ENCODE results near the gene ARHGAP6. TPM values are rescaled to one million over a fixed set of nuclear protein-coding genes. Genes with fewer than 3 reads are reported as not detected.

ARHGAP6 gene
- total and polyA plus RNA-seq, 9 of the 15 experiments (the other 6 are each of a cell fraction or from before 2014, with no cell fraction given): 12.5 to 63.6 (median 41.8) TPM

DNA sequence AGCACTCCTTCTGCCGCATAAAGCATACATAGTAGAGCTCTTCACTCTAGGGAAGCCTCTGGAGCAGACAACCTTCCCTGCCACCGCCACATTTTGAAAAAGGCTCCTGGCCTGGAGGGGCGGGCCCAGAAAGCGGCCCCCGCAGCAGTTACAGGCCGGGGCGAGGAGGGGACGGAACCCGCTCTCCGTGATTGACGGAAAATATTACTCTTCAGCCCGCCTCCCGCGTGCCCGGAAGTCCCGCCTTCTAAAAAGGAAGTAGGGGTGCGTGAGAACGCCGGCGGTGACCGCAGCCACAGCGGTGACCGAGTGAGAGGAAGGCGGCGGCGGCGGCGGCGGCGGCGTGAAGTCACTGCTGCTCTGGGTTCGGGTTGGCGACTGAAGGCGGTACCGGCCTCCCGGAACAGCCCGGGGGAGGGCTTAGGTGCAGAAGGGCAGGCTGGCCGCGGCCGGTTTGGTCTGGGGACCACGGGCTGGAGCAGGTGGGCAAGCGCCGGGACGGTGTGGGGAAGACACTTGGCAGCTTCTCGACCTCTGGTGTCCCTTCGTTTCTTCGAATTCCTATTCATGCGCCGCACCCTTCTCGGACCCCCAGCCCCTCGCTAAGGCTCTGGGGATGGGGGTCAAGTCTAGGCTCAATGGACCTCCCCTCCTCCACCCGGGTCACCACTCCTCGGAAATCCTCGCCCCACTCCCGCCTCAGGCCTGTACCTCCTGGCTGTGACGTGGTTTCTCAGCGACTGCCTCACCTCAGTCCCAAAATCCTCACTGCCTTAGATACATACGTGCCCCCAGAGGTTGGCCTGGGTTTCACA is 554.5 kb downstream of the ARHGAP6 start, which contains the start of gene HCCS (continued):
- TF ChIP-seq, protein P1, sequence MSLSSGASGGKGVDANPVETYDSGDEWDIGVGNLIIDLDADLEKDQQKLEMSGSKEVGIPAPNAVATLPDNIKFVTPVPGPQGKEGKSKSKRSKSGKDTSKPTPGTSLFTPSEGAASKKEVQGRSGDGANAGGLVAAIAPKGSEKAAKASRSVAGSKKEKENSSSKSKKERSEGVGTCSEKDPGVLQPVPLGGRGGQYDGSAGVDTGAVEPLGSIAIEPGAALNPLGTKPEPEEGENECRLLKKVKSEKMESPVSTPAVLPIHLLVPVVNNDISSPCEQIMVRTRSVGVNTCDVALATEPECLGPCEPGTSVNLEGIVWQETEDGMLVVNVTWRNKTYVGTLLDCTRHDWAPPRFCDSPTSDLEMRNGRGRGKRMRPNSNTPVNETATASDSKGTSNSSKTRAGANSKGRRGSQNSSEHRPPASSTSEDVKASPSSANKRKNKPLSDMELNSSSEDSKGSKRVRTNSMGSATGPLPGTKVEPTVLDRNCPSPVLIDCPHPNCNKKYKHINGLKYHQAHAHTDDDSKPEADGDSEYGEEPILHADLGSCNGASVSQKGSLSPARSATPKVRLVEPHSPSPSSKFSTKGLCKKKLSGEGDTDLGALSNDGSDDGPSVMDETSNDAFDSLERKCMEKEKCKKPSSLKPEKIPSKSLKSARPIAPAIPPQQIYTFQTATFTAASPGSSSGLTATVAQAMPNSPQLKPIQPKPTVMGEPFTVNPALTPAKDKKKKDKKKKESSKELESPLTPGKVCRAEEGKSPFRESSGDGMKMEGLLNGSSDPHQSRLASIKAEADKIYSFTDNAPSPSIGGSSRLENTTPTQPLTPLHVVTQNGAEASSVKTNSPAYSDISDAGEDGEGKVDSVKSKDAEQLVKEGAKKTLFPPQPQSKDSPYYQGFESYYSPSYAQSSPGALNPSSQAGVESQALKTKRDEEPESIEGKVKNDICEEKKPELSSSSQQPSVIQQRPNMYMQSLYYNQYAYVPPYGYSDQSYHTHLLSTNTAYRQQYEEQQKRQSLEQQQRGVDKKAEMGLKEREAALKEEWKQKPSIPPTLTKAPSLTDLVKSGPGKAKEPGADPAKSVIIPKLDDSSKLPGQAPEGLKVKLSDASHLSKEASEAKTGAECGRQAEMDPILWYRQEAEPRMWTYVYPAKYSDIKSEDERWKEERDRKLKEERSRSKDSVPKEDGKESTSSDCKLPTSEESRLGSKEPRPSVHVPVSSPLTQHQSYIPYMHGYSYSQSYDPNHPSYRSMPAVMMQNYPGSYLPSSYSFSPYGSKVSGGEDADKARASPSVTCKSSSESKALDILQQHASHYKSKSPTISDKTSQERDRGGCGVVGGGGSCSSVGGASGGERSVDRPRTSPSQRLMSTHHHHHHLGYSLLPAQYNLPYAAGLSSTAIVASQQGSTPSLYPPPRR (CRISPR knock-in tag; IDR thresholded peaks at IDR 0.05; ENCODE audit: borderline replicate concordance): no peak
- TF ChIP-seq CREM (IDR thresholded peaks at IDR 0.05; ENCODE audit: low read depth): peak; percentile 96
- TF ChIP-seq ZNF384 (IDR thresholded peaks at IDR 0.05; ENCODE audit: low read depth, low read length): no peak
- TF ChIP-seq HDAC1 (IDR thresholded peaks at IDR 0.05): 0 out of 4 replicates have a peak, but pooled peaks of 1 of the 2 experiments have one; percentile 62
- peak; percentile 26 for TF ChIP-seq HMGN3 (IDR thresholded peaks at IDR 0.05; ENCODE audit: borderline replicate concordance, extremely low read depth, insufficient read length, low read depth, low read length)
- TF ChIP-seq RBFOX2 (IDR thresholded peaks at IDR 0.05; ENCODE audit: low read depth, low read length): peak; percentile 95
- no peak for TF ChIP-seq ZNF696 (CRISPR knock-in tag; conservative IDR thresholded peaks at IDR 0.05)
- peak; percentile 47 for TF ChIP-seq FOSL1 (tag; conservative IDR thresholded peaks at IDR 0.05)
- TF ChIP-seq NCOA2 (IDR thresholded peaks at IDR 0.05; ENCODE audit: partially characterized antibody in 2 of 2): no peak
- no peak for TF ChIP-seq DDX20 (tag; IDR thresholded peaks at IDR 0.05; ENCODE audit: low read depth)
- no peak for TF ChIP-seq HDAC8 (tag; IDR thresholded peaks at IDR 0.05)
- TF ChIP-seq ZNF318 (IDR thresholded peaks at IDR 0.05; ENCODE audit: borderline replicate concordance in 1 of 2, low read depth in 1 of 2): no peak
